ENCODE results near the gene TULP1. TPM values are rescaled to one million over a fixed set of nuclear protein-coding genes. Genes with fewer than 3 reads are reported as not detected.

The TULP1 gene
- total and polyA plus RNA-seq, 2 of the 8 experiments (the other 6 are each of a cell fraction or from before 2014, with no cell fraction given), result 3.2 to 6.8 TPM

DNA sequence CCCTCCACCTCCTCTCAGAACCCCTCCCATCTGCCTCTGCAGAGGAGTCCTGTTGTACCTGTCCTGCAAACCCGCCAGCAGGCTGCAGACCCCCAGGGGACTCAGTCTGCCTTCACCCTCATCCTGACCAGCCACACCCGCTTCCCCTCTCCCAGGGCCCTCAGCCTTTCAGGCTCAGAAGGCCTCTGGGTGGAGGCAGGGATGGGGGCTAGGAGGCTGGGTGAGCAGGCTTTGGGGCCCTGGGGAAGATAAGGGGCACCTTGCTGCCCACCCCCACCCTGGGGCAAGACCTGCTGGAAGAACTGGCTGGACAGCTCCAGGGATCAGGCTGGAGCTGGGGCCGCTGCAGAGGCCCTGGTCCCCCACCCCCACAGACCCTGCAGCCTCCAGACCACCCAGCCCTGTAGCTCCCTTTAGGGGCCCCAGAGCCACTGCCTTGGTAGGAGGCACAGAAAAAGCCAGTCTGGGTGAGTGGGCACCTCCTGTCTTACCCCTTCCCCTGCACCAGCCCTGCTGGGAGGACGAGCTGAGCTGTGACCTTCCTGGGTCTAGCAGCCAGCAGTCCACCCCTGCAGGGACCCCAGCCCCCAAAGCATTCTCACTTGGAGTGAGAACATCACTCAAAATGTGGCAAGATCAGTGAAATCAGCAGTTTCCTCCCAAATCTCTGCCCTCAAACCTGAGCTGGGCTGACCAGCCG, 21.0 kb downstream of the TULP1 start:
- CTCF ChIA-PET (ENCODE audit: partially characterized antibody), result interaction anchor here (0.6 to 1.4 kb wide), 8 partner anchors 10 to 1634 kb away, joined by 3 to 7 read pairs (median 4); no protein-coding TSS in a partner anchor
- H3K14ac ChIP-seq (ENCODE audit: insufficient read length), result no peak overlapping the region
- POLR2A ChIA-PET (ENCODE audit: partially characterized antibody), result interaction anchor here (0.6 to 37.6 kb wide), 6 partner anchors 2 to 1116 kb away, joined by 3 to 1319 read pairs (median 6); partner anchors contain the start of genes RPL10A and TEAD3
- H3K9me3 ChIP-seq (ENCODE audit: insufficient read depth in 2 of 2, low read depth in 1 of 2, low read length in 1 of 2), result no peaks in the 10 kb centered on the region
- peak overlapping the region; percentile 99; the same call in 1 of the 2 replicates for H2BK5ac ChIP-seq (ENCODE audit: low read depth, low read length)
- H2BK15ac ChIP-seq (ENCODE audit: low read length), result peak overlapping the region; percentile 81; the same call in 1 of the 2 replicates
- H3K23me2 ChIP-seq (ENCODE audit: low read depth, low read length), result peaks cover 3% of the 10 kb centered on the region
- H3K4me2 ChIP-seq (ENCODE audit: insufficient read depth in 1 of 2, low read depth in 2 of 2, low read length in 2 of 2), result peak overlapping the region; percentile 85 to 96
- H4K20me1 ChIP-seq (replicated peaks in 1 of 2; ENCODE audit: control insufficient read depth in 1 of 2, insufficient read depth in 2 of 2, low read length in 2 of 2), result peaks cover 15 to 29% of the 10 kb centered on the region in 2 experiments
- H3K4me3 ChIP-seq (ENCODE audit: extremely low read depth in 1 of 4, insufficient read depth in 2 of 4, low read depth in 3 of 4, low read length in 4 of 4), result peak overlapping the region in 2 of 4 experiments; percentile 14 to 56; a peak in 3 of 8 replicates
- peak overlapping the region; percentile 84; the same call in 1 of the 2 replicates for H2AK5ac ChIP-seq (ENCODE audit: low read depth, low read length)
- H3K4ac ChIP-seq (replicated peaks; ENCODE audit: insufficient read length, low read depth, low read length), result peak overlapping the region; percentile 57
- no peak overlapping the region; the same call in 1 of the 2 replicates for H3K27ac ChIP-seq (ENCODE audit: low read depth, low read length)
- H3K79me1 ChIP-seq (ENCODE audit: low read depth, low read length), result peaks cover 19% of the 10 kb centered on the region
- H3K18ac ChIP-seq (ENCODE audit: extremely low read depth, low read length), result peak overlapping the region; percentile 83
- H3K9ac ChIP-seq (replicated peaks in 1 of 4; ENCODE audit: extremely low read depth in 1 of 4, low read depth in 3 of 4, low read length in 3 of 4), result peak overlapping the region in 2 of 4 experiments; percentile 7 to 13; a peak in 2 of 7 replicates
- H4K8ac ChIP-seq (ENCODE audit: extremely low read depth, insufficient read depth, low read length), result peak overlapping the region; percentile 60; the same call in 1 of the 2 replicates
- peak overlapping the region; percentile 72; the same call in 1 of the 2 replicates for H2BK20ac ChIP-seq (ENCODE audit: low read length)
- H4K91ac ChIP-seq (replicated peaks; ENCODE audit: insufficient read length, low read length), result peak overlapping the region; percentile 68
- no peak overlapping the region for H4K5ac ChIP-seq (ENCODE audit: insufficient read length, low read depth, low read length)
- H3K56ac ChIP-seq (replicated peaks; ENCODE audit: insufficient read length, low read depth, low read length), result no peak overlapping the region
- no peak overlapping the region for H3K23ac ChIP-seq (ENCODE audit: insufficient read length)
- peak overlapping the region; percentile 100 for H2BK12ac ChIP-seq (ENCODE audit: low read depth, low read length)
- no peak for FAIRE-seq
- H2BK120ac ChIP-seq (replicated peaks; ENCODE audit: low read depth, low read length), result peak overlapping the region; percentile 69
- DNase-seq (ENCODE audit: low read depth in 1 of 2, low spot score in 2 of 2), result no peak
- 50% methylated on average over 3 of the region's 5 CpGs; no CpG with 5 or more reads in 1 of the 2 experiments for WGBS, 2 experiments (ENCODE audit: extremely low coverage in 1 of 2, insufficient coverage in 1 of 2, insufficient read length in 1 of 2, insufficient replicate concordance in 2 of 2, low coverage in 1 of 2, low lambda C conversion rate in 2 of 2, missing lambda C conversion rate in 1 of 2)
- H3K27me3 ChIP-seq (replicated peaks in 1 of 4; ENCODE audit: control insufficient read depth in 3 of 4, extremely low read depth in 1 of 4, insufficient read depth in 3 of 4, low read length in 3 of 4), result peaks cover 0 to 5% (median 2%) of the 10 kb centered on the region in 4 experiments; a peak in 3 of 7 replicates
- H2AFZ ChIP-seq (ENCODE audit: low read length), result no peak overlapping the region
- peaks cover 34 to 73% (median 61%) of the 10 kb centered on the region in 4 experiments for H3K4me1 ChIP-seq (replicated peaks in 1 of 4; ENCODE audit: control insufficient read depth in 3 of 4, insufficient read depth in 4 of 4, low read length in 3 of 4)
- H3K79me2 ChIP-seq (ENCODE audit: control insufficient read depth in 1 of 2, insufficient read depth in 2 of 2, low read length in 2 of 2), result peaks cover 0 to 51% of the 10 kb centered on the region in 2 experiments; a peak in 2 of 4 replicates
- no peaks in the 10 kb centered on the region for H3K36me3 ChIP-seq (ENCODE audit: control insufficient read depth in 2 of 4, insufficient read depth in 4 of 4, low read length in 3 of 4)
- TF ChIP-seq, protein P1, sequence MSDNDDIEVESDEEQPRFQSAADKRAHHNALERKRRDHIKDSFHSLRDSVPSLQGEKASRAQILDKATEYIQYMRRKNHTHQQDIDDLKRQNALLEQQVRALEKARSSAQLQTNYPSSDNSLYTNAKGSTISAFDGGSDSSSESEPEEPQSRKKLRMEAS (IDR thresholded peaks at IDR 0.05), result no peak
- TF ChIP-seq BRCA1 (IDR thresholded peaks at IDR 0.05; ENCODE audit: low read depth, low read length) (no peak), GABPA (IDR thresholded peaks at IDR 0.05; ENCODE audit: borderline replicate concordance, insufficient read depth, low read length) (no peak), TCF12 (IDR thresholded peaks at IDR 0.05; ENCODE audit: low read depth, low read length) (no peak), CREB1 (IDR thresholded peaks at IDR 0.05) (no peak), SIN3A (conservative IDR thresholded peaks at IDR 0.05 in 1 of 2, IDR thresholded peaks at IDR 0.05 in 1 of 2; ENCODE audit: low read depth in 1 of 2, low read length in 2 of 2) (no peak; a peak in 1 of 4 replicates), NRF1 (IDR thresholded peaks at IDR 0.05; ENCODE audit: low read depth, low read length) (no peak), KDM5A (IDR thresholded peaks at IDR 0.05; ENCODE audit: low read length) (no peak), EGR1 (IDR thresholded peaks at IDR 0.05; ENCODE audit: borderline replicate concordance, low read depth, low read length) (no peak), CBX8 (IDR thresholded peaks at IDR 0.05; ENCODE audit: borderline replicate concordance, low read depth, low read length) (no peak), RBBP5 (IDR thresholded peaks at IDR 0.05; ENCODE audit: borderline replicate concordance, low read depth, low read length) (0 out of 2 replicates have a peak, but pooled peaks have one; percentile 4)
